DND-41 (cell line): ENCODE results near the gene ANKRD28.

Experiments
- CTCF ChIP-seq: IDR thresholded peaks from 2 replicates; pipeline ENCODE4 v1.5.1; 2012; ENCODE audit warnings: borderline replicate concordance, low read length, moderate library complexity, mild to moderate bottlenecking; ENCODE audit not compliant: poor library complexity, severe bottlenecking; ENCODE audit errors: extremely low read depth
- EZH2 ChIP-seq: IDR thresholded peaks from 3 replicates; pipeline ENCODE4 v1.6.1; 2012; ENCODE audit warnings: borderline replicate concordance, low read depth, mild to moderate bottlenecking, moderate library complexity, low read length, inconsistent platforms; ENCODE audit not compliant: severe bottlenecking

- TF ChIP-seq CTCF: peak; percentile 34
- no peak for TF ChIP-seq EZH2
Measured at GRCh38 chr3:15637131-15637951, 160.4 kb downstream of the ANKRD28 start.
